HepG2 (cell line): Measurements from ENCODE around the gene TIMM10. TPM values are rescaled to one million over a fixed set of nuclear protein-coding genes. Genes with fewer than 3 reads are reported as not detected.

Source experiments
- AGO2 ChIP-seq: fragments of 200-400 bp; formaldehyde crosslinking; optimal IDR thresholded peaks from 2 replicates; pipeline ENCODE3; 2017; ENCODE audit warnings: mild to moderate bottlenecking, low read depth, low read length, moderate library complexity
- KDM2A ChIP-seq: sonication (generic); formaldehyde crosslinking; IDR thresholded peaks from 2 replicates; pipeline ENCODE4 v1.4.0; 2020; ENCODE audit warnings: low read depth, missing genetic modification reagents, borderline replicate concordance
- RBFOX2 ChIP-seq: fragments of 200-400 bp; formaldehyde crosslinking; IDR thresholded peaks from 2 replicates; pipeline ENCODE4 v1.6.1; 2017; ENCODE audit warnings: low read depth, mild to moderate bottlenecking, low read length
- SMC3 ChIP-seq: IDR thresholded peaks from 2 replicates; pipeline ENCODE4 v1.6.1; 2011; ENCODE audit warnings: low read length, improper control_type of control experiment
- STAG1 ChIP-seq: sonication (generic); formaldehyde crosslinking; IDR thresholded peaks from 2 replicates; pipeline ENCODE4 v1.4.0; 2020; ENCODE audit warnings: missing genetic modification reagents
- TARDBP ChIP-seq: sonication (generic); formaldehyde crosslinking; IDR thresholded peaks from 2 replicates; pipeline ENCODE4 v1.8.0; 2022; ENCODE audit warnings: mild to moderate bottlenecking, missing genetic modification reagents
- ZMYM4 ChIP-seq: sonication (generic); formaldehyde crosslinking; IDR thresholded peaks from 2 replicates; pipeline ENCODE4 v1.8.1; 2023; ENCODE audit warnings: mild to moderate bottlenecking, missing genetic modification reagents
- ZNF331 ChIP-seq: sonication (generic); formaldehyde crosslinking; IDR thresholded peaks from 2 replicates; pipeline ENCODE4 v1.4.0; 2020; ENCODE audit warnings: missing genetic modification reagents
- polyA plus RNA-seq, 8 experiments: library from polyadenylated mRNA; depleted of rRNA in 3 of 8; stranded (reverse) in 7 of 8; unstranded in 1 of 8; fragments of >200 nt; fragmentation: Illumina TruSeq in 4 of 8; extraction: Trizol in 4 of 8; gene quantifications; 2 replicates each; pipeline versions ENCODE4 v1.2.1 to v1.2.3, GENCODE V29; 2011 to 2016; ENCODE audit warnings: low read depth in 4 of 8, missing spikeins in 1 of 8, mixed read lengths in 1 of 8; ENCODE audit not compliant: insufficient read depth in 1 of 8
- total RNA-seq, 5 experiments: library from RNA; depleted of rRNA; stranded (reverse); fragments of >200 nt; fragmentation: Illumina TruSeq; extraction: Trizol; gene quantifications; 2 replicates each; pipeline ENCODE4 v1.2.3, GENCODE V29; 2016; ENCODE audit warnings: low read depth in 1 of 5
- TF ChIP-seq, protein P1 (sequence below): sonication (generic); formaldehyde crosslinking; IDR thresholded peaks from 2 replicates; pipeline ENCODE4 v1.5.1; 2020; ENCODE audit warnings: mild to moderate bottlenecking, moderate library complexity, missing genetic modification reagents
- TF ChIP-seq, protein P2 (sequence below), 2 experiments: fragments of 450-650 bp in 1 of 2; sonication (generic) in 1 of 2; formaldehyde crosslinking; IDR thresholded peaks; 2 replicates each; pipeline versions ENCODE4 v1.5.0 to v1.8.0; 2020 to 2022; ENCODE audit warnings: mild to moderate bottlenecking in 1 of 2, missing genetic modification reagents in 1 of 2
- TF ChIP-seq, protein P3 (sequence below): sonication (generic); formaldehyde crosslinking; IDR thresholded peaks from 2 replicates; pipeline ENCODE4 v1.5.0; 2020; ENCODE audit warnings: mild to moderate bottlenecking, missing genetic modification reagents, moderate library complexity
- TF ChIP-seq, protein P4 (sequence below): sonication (generic); formaldehyde crosslinking; IDR thresholded peaks from 2 replicates; pipeline ENCODE4 v1.5.1; 2020; ENCODE audit warnings: mild to moderate bottlenecking, missing genetic modification reagents
- TF ChIP-seq, protein P5 (sequence below): sonication (generic); formaldehyde crosslinking; IDR thresholded peaks from 2 replicates; pipeline ENCODE4 v1.5.0; 2020; ENCODE audit warnings: mild to moderate bottlenecking, missing genetic modification reagents

Gene TIMM10
- total and polyA plus RNA-seq, 2 of the 13 experiments (the other 11 are each of a cell fraction or from before 2014, with no cell fraction given) = 67.8 to 82.2 TPM

DNA sequence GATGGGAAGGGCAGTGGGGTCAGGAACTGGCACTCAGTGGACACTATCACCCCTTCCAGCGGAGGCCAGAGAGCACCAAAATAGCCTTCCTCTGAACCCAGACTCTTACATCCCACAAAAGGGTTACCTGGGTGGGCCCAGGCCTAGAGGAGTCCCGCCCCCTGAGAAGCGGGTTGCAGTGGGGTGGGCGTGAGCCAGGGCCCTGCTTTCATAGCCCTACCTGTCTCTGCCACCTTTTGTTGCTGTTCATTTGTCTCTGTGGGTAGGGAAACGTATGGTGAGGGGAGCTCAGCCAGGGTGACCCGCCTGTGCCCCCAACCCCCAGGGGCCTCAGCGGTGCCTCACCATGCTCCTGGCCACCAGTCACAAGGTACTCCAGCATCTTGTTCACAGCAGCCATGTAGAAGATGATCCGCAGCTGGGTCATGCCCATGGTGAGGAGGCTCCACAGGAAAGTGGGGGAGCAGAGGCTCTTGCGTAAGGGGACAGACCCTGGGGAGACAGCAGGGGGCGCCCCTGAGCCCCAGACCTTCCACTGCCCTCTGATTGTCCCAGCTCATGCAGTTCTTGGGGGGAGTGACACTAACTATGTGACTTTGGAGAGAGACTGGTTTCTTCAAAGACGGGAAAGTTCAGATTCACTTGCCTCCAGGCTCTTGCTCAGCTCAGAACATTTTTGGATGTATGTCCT is 39.0 kb downstream of the TIMM10 start (continued):
- TF ChIP-seq, protein P1, sequence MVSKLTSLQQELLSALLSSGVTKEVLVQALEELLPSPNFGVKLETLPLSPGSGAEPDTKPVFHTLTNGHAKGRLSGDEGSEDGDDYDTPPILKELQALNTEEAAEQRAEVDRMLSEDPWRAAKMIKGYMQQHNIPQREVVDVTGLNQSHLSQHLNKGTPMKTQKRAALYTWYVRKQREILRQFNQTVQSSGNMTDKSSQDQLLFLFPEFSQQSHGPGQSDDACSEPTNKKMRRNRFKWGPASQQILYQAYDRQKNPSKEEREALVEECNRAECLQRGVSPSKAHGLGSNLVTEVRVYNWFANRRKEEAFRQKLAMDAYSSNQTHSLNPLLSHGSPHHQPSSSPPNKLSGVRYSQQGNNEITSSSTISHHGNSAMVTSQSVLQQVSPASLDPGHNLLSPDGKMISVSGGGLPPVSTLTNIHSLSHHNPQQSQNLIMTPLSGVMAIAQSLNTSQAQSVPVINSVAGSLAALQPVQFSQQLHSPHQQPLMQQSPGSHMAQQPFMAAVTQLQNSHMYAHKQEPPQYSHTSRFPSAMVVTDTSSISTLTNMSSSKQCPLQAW (CRISPR knock-in tag) = peak; percentile 53; the same call in 1 of the 2 replicates
- TF ChIP-seq, protein P2, sequence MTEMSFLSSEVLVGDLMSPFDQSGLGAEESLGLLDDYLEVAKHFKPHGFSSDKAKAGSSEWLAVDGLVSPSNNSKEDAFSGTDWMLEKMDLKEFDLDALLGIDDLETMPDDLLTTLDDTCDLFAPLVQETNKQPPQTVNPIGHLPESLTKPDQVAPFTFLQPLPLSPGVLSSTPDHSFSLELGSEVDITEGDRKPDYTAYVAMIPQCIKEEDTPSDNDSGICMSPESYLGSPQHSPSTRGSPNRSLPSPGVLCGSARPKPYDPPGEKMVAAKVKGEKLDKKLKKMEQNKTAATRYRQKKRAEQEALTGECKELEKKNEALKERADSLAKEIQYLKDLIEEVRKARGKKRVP (CRISPR knock-in tag; IDR thresholded peaks at IDR 0.05) = peak in 1 of 2 experiments; percentile 35; a peak in 1 of 4 replicates
- TF ChIP-seq AGO2 (peak; percentile 67), KDM2A (CRISPR knock-in tag) (0 out of 2 replicates have a peak, but pooled peaks have one; percentile 19), ZNF331 (CRISPR knock-in tag) (peak; percentile 32; the same call in 1 of the 2 replicates), RBFOX2 (peak; percentile 43; the same call in 1 of the 2 replicates), ZMYM4 (0 out of 2 replicates have a peak, but pooled peaks have one; percentile 25), SMC3 (peak; percentile 63), STAG1 (peak; percentile 68), TARDBP (0 out of 2 replicates have a peak, but pooled peaks have one; percentile 38)
- TF ChIP-seq, protein P3, sequence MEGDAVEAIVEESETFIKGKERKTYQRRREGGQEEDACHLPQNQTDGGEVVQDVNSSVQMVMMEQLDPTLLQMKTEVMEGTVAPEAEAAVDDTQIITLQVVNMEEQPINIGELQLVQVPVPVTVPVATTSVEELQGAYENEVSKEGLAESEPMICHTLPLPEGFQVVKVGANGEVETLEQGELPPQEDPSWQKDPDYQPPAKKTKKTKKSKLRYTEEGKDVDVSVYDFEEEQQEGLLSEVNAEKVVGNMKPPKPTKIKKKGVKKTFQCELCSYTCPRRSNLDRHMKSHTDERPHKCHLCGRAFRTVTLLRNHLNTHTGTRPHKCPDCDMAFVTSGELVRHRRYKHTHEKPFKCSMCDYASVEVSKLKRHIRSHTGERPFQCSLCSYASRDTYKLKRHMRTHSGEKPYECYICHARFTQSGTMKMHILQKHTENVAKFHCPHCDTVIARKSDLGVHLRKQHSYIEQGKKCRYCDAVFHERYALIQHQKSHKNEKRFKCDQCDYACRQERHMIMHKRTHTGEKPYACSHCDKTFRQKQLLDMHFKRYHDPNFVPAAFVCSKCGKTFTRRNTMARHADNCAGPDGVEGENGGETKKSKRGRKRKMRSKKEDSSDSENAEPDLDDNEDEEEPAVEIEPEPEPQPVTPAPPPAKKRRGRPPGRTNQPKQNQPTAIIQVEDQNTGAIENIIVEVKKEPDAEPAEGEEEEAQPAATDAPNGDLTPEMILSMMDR (CRISPR knock-in tag) = peak; percentile 83
- TF ChIP-seq, protein P4, sequence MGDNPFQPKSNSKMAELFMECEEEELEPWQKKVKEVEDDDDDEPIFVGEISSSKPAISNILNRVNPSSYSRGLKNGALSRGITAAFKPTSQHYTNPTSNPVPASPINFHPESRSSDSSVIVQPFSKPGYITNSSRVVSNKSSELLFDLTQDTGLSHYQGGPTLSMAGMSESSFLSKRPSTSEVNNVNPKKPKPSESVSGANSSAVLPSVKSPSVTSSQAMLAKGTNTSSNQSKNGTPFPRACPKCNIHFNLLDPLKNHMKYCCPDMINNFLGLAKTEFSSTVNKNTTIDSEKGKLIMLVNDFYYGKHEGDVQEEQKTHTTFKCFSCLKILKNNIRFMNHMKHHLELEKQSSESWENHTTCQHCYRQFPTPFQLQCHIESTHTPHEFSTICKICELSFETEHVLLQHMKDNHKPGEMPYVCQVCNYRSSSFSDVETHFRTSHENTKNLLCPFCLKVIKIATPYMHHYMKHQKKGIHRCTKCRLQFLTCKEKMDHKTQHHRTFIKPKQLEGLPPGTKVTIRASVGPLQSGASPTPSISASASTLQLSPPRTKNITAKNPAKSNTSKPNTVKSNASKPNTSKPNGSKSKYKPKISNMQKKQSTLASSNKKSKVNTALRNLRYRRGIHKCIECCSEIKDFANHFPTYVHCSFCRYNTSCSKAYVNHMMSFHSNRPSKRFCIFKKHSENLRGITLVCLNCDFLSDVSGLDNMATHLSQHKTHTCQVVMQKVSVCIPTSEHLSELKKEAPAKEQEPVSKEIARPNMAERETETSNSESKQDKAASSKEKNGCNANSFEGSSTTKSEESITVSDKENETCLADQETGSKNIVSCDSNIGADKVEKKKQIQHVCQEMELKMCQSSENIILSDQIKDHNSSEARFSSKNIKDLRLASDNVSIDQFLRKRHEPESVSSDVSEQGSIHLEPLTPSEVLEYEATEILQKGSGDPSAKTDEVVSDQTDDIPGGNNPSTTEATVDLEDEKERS (CRISPR knock-in tag) = 0 out of 2 replicates have a peak, but pooled peaks have one; percentile 41
- TF ChIP-seq, protein P5, sequence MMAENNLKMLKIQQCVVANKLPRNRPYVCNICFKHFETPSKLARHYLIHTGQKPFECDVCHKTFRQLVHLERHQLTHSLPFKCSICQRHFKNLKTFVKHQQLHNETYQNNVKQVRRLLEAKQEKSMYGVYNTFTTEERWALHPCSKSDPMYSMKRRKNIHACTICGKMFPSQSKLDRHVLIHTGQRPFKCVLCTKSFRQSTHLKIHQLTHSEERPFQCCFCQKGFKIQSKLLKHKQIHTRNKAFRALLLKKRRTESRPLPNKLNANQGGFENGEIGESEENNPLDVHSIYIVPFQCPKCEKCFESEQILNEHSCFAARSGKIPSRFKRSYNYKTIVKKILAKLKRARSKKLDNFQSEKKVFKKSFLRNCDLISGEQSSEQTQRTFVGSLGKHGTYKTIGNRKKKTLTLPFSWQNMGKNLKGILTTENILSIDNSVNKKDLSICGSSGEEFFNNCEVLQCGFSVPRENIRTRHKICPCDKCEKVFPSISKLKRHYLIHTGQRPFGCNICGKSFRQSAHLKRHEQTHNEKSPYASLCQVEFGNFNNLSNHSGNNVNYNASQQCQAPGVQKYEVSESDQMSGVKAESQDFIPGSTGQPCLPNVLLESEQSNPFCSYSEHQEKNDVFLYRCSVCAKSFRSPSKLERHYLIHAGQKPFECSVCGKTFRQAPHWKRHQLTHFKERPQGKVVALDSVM (CRISPR knock-in tag) = 0 out of 2 replicates have a peak, but pooled peaks have one; percentile 26
